Stimulated activated effector memory CD8-positive, alpha-beta T cell treated with anti-CD3 and anti-CD28 coated beads, Interleukin-12 subunit alpha, Interleukin-12 subunit beta, amount 100 ng/mL, for 72 hours (primary cell): ENCODE measurements around the gene HADHA.

Experiments
- ATAC-seq: fragments of 150-1000 bp; cut with Tn5 transposase; 2 replicates; pipeline ENCODE4 v1.10.0; 2021
- DNase-seq, 2 donors: peaks; one replicate each; pipeline ENCODE4 v3.0.0; 2021 to 2022; ENCODE audit warnings: low spot score in 2 of 2
- H3K27ac Mint-ChIP-seq: one replicate; pipeline ENCODE4 v1.8.0; 2022; ENCODE audit warnings: mild to moderate bottlenecking, mixed read lengths
- H3K36me3 Mint-ChIP-seq: one replicate; pipeline ENCODE4 v1.8.0; 2022; ENCODE audit warnings: mild to moderate bottlenecking, mixed read lengths
- H3K4me1 Mint-ChIP-seq: one replicate; pipeline ENCODE4 v1.8.0; 2022; ENCODE audit warnings: mixed read lengths
- H3K4me3 Mint-ChIP-seq: one replicate; pipeline ENCODE4 v1.8.0; 2022; ENCODE audit warnings: mild to moderate bottlenecking, mixed read lengths
- H3K9me3 Mint-ChIP-seq: one replicate; pipeline ENCODE4 v1.8.0; 2022; ENCODE audit warnings: mixed read lengths

Gene HADHA

GRCh38 chr2:26223018-26223417 lies 21.4 kb downstream of the HADHA start:
- no peak overlapping the region for H3K4me3 Mint-ChIP-seq
- H3K9me3 Mint-ChIP-seq = no peaks in the 10 kb centered on the region
- DNase-seq (no peak), ATAC-seq (no peak)
- H3K4me1 Mint-ChIP-seq = peaks cover 8% of the 10 kb centered on the region
- H3K27ac Mint-ChIP-seq = no peak overlapping the region
- H3K36me3 Mint-ChIP-seq = peaks cover 50% of the 10 kb centered on the region

DNA sequence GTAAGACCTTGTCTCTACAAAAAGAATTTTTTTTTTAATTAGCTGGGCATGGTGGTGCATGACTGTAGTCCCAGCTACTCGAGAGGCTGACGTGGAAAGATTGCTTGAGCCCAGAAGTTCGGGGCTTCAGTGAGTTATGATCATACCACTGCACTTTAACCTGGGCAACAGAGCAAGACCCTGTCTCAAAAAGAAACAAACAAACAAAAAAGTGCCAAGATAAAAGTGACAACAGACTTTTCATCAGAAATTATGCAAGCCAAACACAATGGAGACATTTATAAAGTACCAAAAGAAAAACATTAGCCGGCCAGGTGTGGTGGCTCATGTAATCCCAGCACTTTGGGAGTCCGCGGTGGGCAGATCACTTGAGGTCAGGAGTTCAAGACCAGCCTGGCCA lies 26.7 kb downstream of the HADHA start:
- DNase-seq (peak in 1 of 2 donors; percentile 22), ATAC-seq (no peak)
- Mint-ChIP-seq H3K9me3 (no peaks in the 10 kb centered on the region), H3K36me3 (peaks cover 53% of the 10 kb centered on the region), H3K4me3 (no peak overlapping the region), H3K4me1 (peaks cover 15% of the 10 kb centered on the region), H3K27ac (no peak overlapping the region)

DNA sequence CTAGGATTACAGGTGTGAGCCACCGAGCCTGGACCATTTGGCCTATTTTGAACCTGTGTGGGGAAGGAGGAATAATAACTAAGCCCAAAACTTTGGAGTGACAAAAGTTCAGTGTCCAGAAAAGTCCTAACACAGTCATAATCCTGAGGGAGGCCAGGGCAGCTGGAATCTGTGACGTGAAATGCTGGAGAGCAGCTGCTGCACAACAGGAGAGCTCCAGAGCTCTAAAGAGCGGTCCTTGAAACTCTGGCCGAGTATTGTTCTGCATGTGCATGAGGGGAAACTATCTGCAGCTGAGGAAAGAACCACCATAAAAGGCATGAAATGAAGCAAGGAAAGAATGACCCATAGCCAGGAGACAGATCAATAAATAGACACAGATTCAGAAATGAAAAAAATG lies 27.8 kb downstream of the HADHA start:
- DNase-seq = peak in 1 of 2 donors; percentile 8
- Mint-ChIP-seq H3K4me1 (peaks cover 15% of the 10 kb centered on the region), H3K9me3 (no peaks in the 10 kb centered on the region), H3K27ac (no peak overlapping the region), H3K4me3 (no peak overlapping the region), H3K36me3 (peaks cover 65% of the 10 kb centered on the region)
- ATAC-seq = no peak

GRCh38 chr2:26215833-26216232 lies 28.6 kb downstream of the HADHA start:
- no peaks in the 10 kb centered on the region for H3K9me3 Mint-ChIP-seq
- peaks cover 15% of the 10 kb centered on the region for H3K4me1 Mint-ChIP-seq
- ATAC-seq (no peak), DNase-seq (peak in 1 of 2 donors; percentile 25)
- H3K36me3 Mint-ChIP-seq = peaks cover 72% of the 10 kb centered on the region
- H3K27ac Mint-ChIP-seq = no peak overlapping the region
- H3K4me3 Mint-ChIP-seq = no peak overlapping the region

DNA sequence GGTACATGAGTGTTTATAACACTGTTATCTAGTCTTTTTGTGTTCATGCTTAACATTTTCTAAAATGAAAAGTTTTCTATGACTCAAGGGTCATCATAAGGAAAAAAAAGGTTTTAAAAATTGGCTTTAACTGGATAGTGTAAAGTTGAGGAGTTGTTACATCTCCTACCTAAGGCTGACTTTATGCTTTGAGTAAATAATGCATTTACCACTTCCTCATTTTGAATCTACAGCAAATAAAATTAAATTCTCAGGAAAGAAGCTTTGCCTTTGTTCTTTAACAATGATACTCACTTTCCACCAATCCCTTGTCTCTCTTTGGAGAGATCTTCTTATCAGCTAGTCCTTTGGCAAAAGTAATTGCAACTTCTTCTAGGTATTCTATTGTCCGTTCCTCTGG lies 29.7 kb downstream of the HADHA start:
- H3K27ac Mint-ChIP-seq = no peak overlapping the region

DNA sequence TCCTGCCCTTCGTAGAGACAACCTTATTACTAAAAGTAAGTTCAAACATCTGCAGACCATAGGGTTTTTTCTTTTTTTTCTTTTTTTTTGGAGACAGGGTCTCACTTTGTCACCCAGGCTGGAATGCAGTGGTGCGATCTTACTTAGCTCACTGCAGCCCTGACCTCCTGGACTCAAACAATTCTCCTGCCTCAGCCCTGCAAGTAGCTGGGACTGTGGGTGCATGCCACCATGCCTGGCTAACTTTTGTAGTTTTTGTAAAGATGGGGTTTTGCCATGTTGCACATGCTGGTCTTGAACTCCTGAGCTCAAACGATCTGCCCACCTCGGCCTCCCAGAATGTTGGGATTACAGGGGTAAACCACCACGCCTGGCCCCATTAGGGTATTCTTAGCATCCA lies 32.4 kb downstream of the HADHA start:
- Mint-ChIP-seq H3K36me3 (peaks cover 94% of the 10 kb centered on the region), H3K4me3 (no peak overlapping the region), H3K27ac (no peak overlapping the region), H3K9me3 (no peaks in the 10 kb centered on the region), H3K4me1 (peaks cover 5% of the 10 kb centered on the region)
- peak in 1 of 2 donors; percentile 12 for DNase-seq
- no peak for ATAC-seq

More for the DNA sequence above, 29.7 kb downstream of the HADHA start:
- Mint-ChIP-seq H3K4me3 (no peak overlapping the region), H3K9me3 (no peaks in the 10 kb centered on the region), H3K36me3 (peaks cover 83% of the 10 kb centered on the region), H3K4me1 (peaks cover 8% of the 10 kb centered on the region)
- no peak for DNase-seq
- ATAC-seq = no peak

- no peak for ATAC-seq
- Mint-ChIP-seq H3K27ac (peak overlapping the region; percentile 26), H3K4me3 (no peak overlapping the region), H3K9me3 (no peaks in the 10 kb centered on the region), H3K4me1 (no peaks in the 10 kb centered on the region), H3K36me3 (peaks cover 99% of the 10 kb centered on the region)
- peak in 1 of 2 donors; percentile 43 for DNase-seq
Measured at GRCh38 chr2:26203906-26204305, 40.5 kb downstream of the HADHA start.

- Mint-ChIP-seq H3K4me3 (no peak overlapping the region), H3K27ac (peak overlapping the region; percentile 26), H3K36me3 (peaks cover 99% of the 10 kb centered on the region), H3K9me3 (no peaks in the 10 kb centered on the region), H3K4me1 (no peaks in the 10 kb centered on the region)
- DNase-seq (peak in 1 of 2 donors; percentile 26), ATAC-seq (no peak)
Measured at GRCh38 chr2:26202981-26203490, 41.4 kb downstream of the HADHA start.

DNA sequence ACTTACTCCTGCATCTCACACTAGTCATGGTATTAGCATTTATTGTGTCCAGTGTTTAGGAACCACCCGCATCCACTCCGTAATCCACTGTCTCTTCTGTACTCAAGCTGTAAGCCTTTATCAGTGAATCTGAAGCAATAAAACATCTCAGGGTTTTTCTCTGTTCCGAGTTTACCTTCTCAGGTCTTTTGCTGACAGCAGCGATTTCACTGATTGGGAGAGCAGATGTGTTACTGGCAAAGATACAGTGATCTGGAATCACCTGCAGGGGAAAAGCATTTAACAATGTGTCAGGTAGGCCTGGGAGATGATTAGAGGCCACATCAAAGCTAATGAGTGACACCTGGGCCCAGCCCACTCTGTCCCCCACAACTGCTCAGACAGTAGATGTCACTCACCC lies 46.9 kb downstream of the HADHA start:
- Mint-ChIP-seq H3K36me3 (peaks cover 96% of the 10 kb centered on the region), H3K27ac (no peak overlapping the region), H3K4me3 (no peak overlapping the region), H3K4me1 (peaks cover 5% of the 10 kb centered on the region), H3K9me3 (no peaks in the 10 kb centered on the region)
- DNase-seq (no peak), ATAC-seq (no peak)

GRCh38 chr2:26196683-26197418 lies 47.6 kb downstream of the HADHA start:
- DNase-seq (no peak), ATAC-seq (no peak)
- H3K36me3 Mint-ChIP-seq = peaks cover 96% of the 10 kb centered on the region
- H3K9me3 Mint-ChIP-seq = no peaks in the 10 kb centered on the region
- H3K4me3 Mint-ChIP-seq = no peak overlapping the region
- no peak overlapping the region for H3K27ac Mint-ChIP-seq
- peaks cover 5% of the 10 kb centered on the region for H3K4me1 Mint-ChIP-seq

GRCh38 chr2:26195040-26195984 lies 49.1 kb downstream of the HADHA start:
- H3K36me3 Mint-ChIP-seq = peaks cover 91% of the 10 kb centered on the region
- H3K4me1 Mint-ChIP-seq = peaks cover 5% of the 10 kb centered on the region
- ATAC-seq (no peak), DNase-seq (no peak)
- peak overlapping the region; percentile 80 for H3K27ac Mint-ChIP-seq
- no peaks in the 10 kb centered on the region for H3K9me3 Mint-ChIP-seq
- no peak overlapping the region for H3K4me3 Mint-ChIP-seq

DNA sequence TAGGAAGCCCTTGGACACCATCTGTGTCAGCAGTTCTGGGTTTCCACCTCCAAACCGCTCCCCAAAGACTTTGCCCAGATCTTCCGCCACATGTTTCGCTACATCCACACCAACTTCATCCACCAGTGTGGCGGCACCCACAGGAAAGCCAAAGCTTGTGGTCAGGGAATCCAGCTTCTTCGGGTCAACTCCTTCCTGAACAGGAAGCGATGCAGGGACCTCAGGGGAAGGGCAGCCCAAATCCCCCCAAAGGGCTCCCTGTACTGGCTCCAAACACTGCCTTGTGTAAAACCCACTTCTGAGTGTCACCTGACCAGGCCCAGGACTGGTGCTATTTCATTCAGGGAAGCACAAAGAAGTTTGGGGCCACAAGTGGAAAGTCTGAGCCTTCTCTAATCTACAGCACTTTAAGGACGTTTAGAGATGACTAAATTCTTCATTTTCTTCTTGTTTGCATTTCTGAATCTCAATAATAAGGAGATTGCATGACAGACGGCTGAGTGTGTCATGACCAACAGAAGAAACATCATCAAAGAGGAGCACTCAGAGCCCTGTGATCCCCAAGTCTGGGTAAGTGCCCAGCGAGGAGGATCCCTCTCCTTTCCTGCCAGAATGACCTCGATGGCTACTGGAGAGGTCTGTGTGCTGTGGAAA lies 50.7 kb downstream of the HADHA start:
- peaks cover 75% of the 10 kb centered on the region for H3K36me3 Mint-ChIP-seq
- no peak overlapping the region for H3K4me3 Mint-ChIP-seq
- peak; percentile 61 for ATAC-seq
- no peak for DNase-seq
- H3K27ac Mint-ChIP-seq = peak overlapping the region; percentile 80
- no peaks in the 10 kb centered on the region for H3K9me3 Mint-ChIP-seq
- peaks cover 5% of the 10 kb centered on the region for H3K4me1 Mint-ChIP-seq

GRCh38 chr2:26191316-26192159 lies 52.9 kb downstream of the HADHA start:
- ATAC-seq = no peak
- DNase-seq = no peak
- no peak overlapping the region for H3K4me3 Mint-ChIP-seq
- H3K9me3 Mint-ChIP-seq = no peaks in the 10 kb centered on the region
- H3K36me3 Mint-ChIP-seq = peaks cover 53% of the 10 kb centered on the region
- peak overlapping the region; percentile 69 for H3K27ac Mint-ChIP-seq
- peaks cover 5% of the 10 kb centered on the region for H3K4me1 Mint-ChIP-seq

DNA sequence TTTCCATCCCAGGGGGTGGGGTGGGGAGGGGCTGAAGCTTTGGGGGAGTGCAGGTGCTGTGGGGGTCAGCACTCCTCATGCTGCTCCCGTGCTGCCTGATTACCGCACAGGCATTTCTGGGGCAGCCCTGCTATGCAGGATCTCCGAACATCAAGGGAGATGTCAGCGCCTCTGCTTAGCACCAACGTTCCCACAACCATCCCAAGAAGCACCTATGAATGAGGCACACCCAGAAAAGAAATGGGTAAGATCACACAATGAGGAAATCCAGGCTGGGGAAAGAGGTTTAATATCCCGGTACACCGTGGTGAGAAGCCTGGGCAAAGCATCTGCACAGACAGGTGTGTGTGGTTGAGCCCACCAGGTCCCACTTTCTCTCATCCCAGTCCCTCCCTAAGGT lies 54.1 kb downstream of the HADHA start:
- no peak for DNase-seq
- ATAC-seq = no peak
- Mint-ChIP-seq H3K4me3 (no peak overlapping the region), H3K27ac (no peak overlapping the region), H3K9me3 (no peaks in the 10 kb centered on the region), H3K36me3 (peaks cover 46% of the 10 kb centered on the region), H3K4me1 (peaks cover 15% of the 10 kb centered on the region)
